MCF 10A (cell line): ENCODE measurements around the gene HACD1. TPM values are rescaled to one million over a fixed set of nuclear protein-coding genes. Genes with fewer than 3 reads are reported as not detected.
A peak's percentile ranks its signal among the peaks of the same experiment; 100 is the strongest.

Experiments used
- BruUV-seq: library from RNA; stranded (reverse); fragments of 400-500 nt; replicated peaks from 2 replicates; lab custom pipeline; 2021; lab: Mats Ljungman, UMichigan
- CTCF ChIA-PET: fragments of 300-600 bp; sonication (Branson Sonifier 250); formaldehyde crosslinking; extraction: SDS; loops from one replicate; lab custom pipeline; 2021; ENCODE audit warnings: antibody characterized with exemption, inconsistent platforms; lab: Yijun Ruan, JAX
- POLR2A ChIA-PET: fragments of 300-600, 350-650 bp; sonication (Branson Sonifier 250); formaldehyde crosslinking; extraction: SDS; loops from one replicate; lab custom pipeline; 2020; ENCODE audit warnings: antibody characterized with exemption, inconsistent platforms; lab: Yijun Ruan, JAX
- DNase-seq: peaks from one replicate; pipeline ENCODE4 v3.0.0-alpha.2; 2018; ENCODE audit not compliant: unreplicated experiment
- H3K27ac Mint-ChIP-seq: one replicate; pipeline ENCODE4 v1.8.0; 2022; ENCODE audit warnings: mild to moderate bottlenecking, low read depth, mixed read lengths; ENCODE audit not compliant: unreplicated experiment
- H3K27me3 Mint-ChIP-seq: one replicate; pipeline ENCODE4 v1.8.0; 2022; ENCODE audit warnings: mixed read lengths; ENCODE audit not compliant: insufficient read depth, unreplicated experiment
- H3K36me3 Mint-ChIP-seq: one replicate; pipeline ENCODE4 v1.8.0; 2022; ENCODE audit warnings: mild to moderate bottlenecking, moderate library complexity, mixed read lengths; ENCODE audit not compliant: insufficient read depth, unreplicated experiment
- H3K4me1 Mint-ChIP-seq: one replicate; pipeline ENCODE4 v1.8.0; 2022; ENCODE audit warnings: mixed read lengths; ENCODE audit not compliant: insufficient read depth, unreplicated experiment
- H3K4me3 Mint-ChIP-seq: one replicate; pipeline ENCODE4 v1.8.0; 2022; ENCODE audit warnings: mild to moderate bottlenecking, moderate library complexity, mixed read lengths; ENCODE audit not compliant: unreplicated experiment
- H3K9me3 Mint-ChIP-seq: one replicate; pipeline ENCODE4 v1.8.0; 2022; ENCODE audit warnings: mixed read lengths; ENCODE audit not compliant: unreplicated experiment
- intact Hi-C: fragments of 100-400 bp; cut with micrococcal nuclease; formaldehyde crosslinking; loops from 2 replicates; pipeline ENCODE4 v1.14.1; 2022
- total RNA-seq: library from RNA; stranded (reverse); gene quantifications from 2 replicates; pipeline ENCODE4 v1.2.3, GENCODE V29; 2022
- TF ChIP-seq, protein P1 (sequence below): fragments of 200-600 bp; IDR thresholded peaks from one replicate; pipeline ENCODE4 v1.8.0; 2022; ENCODE audit warnings: antibody characterized with exemption, mild to moderate bottlenecking; ENCODE audit not compliant: unreplicated experiment

HACD1 gene
- total RNA-seq, 1 experiment from 2014 or later = 34.2 TPM

DNA sequence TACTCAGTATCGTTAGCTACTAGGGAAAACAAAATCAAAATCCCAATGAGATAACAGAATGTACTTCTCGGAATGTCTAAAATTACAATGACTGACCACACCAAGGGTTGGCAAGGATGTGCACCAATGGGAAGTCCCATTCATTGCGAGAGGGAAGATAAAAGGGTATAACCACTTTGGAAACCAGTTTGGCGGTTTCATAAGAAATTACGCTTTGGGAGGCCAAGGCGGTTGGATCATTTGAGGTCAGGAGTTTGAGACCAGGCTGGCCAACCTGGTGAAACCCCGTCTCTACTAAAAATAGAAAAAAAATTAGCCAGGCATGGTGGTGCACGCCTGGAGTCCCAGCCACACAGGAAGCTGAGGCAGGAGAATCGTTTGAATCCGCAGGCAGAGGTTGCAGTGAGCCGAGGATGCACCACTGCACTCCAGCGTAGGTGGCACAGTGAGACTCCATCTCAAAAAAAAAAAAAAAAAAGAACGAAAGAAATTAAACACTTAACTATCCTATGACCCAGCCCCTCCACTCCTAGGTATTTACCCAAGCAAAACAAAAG is 7.6 kb downstream of the HACD1 start:
- POLR2A ChIA-PET = interaction anchor here (0.7 kb wide), 1 partner anchor 239 kb away, joined by 4 read pairs; no protein-coding TSS in a partner anchor
- Mint-ChIP-seq H3K27me3 (no peaks in the 10 kb centered on the region), H3K4me3 (no peak overlapping the region), H3K9me3 (no peaks in the 10 kb centered on the region), H3K4me1 (peaks cover 6% of the 10 kb centered on the region), H3K27ac (no peak overlapping the region), H3K36me3 (peaks cover 16% of the 10 kb centered on the region)
- CTCF ChIA-PET = interaction anchor here (0.6 to 3.8 kb wide), 10 partner anchors 9 to 630 kb away, joined by 3 to 39 read pairs (median 4); no protein-coding TSS in a partner anchor
- DNase-seq = no peak
- TF ChIP-seq, protein P1, sequence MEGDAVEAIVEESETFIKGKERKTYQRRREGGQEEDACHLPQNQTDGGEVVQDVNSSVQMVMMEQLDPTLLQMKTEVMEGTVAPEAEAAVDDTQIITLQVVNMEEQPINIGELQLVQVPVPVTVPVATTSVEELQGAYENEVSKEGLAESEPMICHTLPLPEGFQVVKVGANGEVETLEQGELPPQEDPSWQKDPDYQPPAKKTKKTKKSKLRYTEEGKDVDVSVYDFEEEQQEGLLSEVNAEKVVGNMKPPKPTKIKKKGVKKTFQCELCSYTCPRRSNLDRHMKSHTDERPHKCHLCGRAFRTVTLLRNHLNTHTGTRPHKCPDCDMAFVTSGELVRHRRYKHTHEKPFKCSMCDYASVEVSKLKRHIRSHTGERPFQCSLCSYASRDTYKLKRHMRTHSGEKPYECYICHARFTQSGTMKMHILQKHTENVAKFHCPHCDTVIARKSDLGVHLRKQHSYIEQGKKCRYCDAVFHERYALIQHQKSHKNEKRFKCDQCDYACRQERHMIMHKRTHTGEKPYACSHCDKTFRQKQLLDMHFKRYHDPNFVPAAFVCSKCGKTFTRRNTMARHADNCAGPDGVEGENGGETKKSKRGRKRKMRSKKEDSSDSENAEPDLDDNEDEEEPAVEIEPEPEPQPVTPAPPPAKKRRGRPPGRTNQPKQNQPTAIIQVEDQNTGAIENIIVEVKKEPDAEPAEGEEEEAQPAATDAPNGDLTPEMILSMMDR = no peak
- no TSS peak for BruUV-seq
- intact Hi-C loops = loop anchor here (5.0 kb wide), 2 partner anchors 628 to 703 kb away; no protein-coding TSS in a partner anchor

DNA sequence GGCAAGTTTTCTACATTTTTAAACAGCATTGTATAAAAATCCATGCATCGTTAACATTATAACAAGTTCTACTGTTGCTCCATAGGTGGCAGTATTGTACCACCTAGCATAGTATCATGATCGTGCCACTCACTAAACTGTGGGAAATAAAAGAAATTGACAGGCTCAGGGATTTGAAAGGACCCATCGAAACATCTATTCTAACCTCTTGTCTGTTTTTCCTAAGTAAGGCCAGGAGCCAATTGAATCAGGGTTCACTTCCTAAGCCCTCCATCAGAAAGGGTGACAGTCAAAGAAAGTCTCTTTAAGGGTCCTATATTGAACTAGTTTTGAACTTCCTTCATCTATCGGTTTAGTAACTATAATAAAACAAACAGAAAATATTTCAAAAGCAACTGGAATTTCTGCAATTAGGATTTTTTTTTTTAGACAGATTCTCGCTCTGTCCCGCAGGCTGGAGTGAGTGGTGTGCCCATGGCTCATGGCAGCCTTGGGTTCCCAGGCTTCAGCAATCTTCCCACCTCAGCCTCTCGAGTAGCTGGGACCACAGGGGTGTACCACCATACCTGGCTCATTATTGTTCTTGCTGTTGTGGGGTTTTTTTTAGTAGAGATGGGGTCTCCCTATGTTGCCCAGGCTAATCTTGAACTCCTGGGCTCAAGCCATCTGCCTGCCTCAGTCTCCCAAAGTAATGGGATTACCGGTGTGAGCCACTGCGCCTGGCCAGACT is 9.4 kb downstream of the HACD1 start:
- CTCF ChIA-PET = interaction anchor here (0.7 to 3.8 kb wide), 20 partner anchors 9 to 666 kb away, joined by 3 to 39 read pairs (median 5); partner anchors contain the start of genes HACD1 and MRC1
- Mint-ChIP-seq H3K36me3 (peaks cover 7% of the 10 kb centered on the region), H3K27ac (no peak overlapping the region), H3K4me1 (peaks cover 6% of the 10 kb centered on the region), H3K9me3 (no peaks in the 10 kb centered on the region), H3K4me3 (no peak overlapping the region), H3K27me3 (no peaks in the 10 kb centered on the region)
- BruUV-seq = no TSS peak
- TF ChIP-seq, protein P1 = peak; percentile 66
- intact Hi-C loops = loop anchor here (1.0 to 5.0 kb wide), 7 partner anchors 136 to 705 kb away; no protein-coding TSS in a partner anchor
- POLR2A ChIA-PET = no interaction called here
- DNase-seq = peak; percentile 70

DNA sequence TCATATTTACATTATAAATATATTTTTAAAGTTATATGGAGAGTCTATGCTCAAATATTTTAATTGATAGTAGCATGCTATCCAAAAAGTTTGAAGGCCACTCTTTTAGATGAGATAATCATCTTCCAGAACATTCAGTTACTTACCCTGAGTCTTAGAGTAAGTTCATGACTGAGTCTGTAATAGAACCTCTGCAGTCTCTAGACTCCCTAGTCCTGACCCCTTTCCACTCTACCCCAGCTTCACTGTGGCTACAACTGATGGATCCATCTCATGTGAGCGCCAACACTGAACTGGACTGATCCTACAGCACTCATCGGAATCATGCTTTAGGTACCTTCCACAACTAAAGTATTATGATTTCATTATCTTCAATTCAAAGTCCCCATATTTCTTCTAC is 10.1 kb downstream of the HACD1 start:
- no peak for DNase-seq
- peaks cover under 1% of the 10 kb centered on the region for H3K4me1 Mint-ChIP-seq
- H3K4me3 Mint-ChIP-seq = no peak overlapping the region
- TF ChIP-seq, protein P1 = no peak
- H3K36me3 Mint-ChIP-seq = no peaks in the 10 kb centered on the region
- ChIA-PET CTCF (interaction anchor here (0.6 to 2.2 kb wide), 15 partner anchors 9 to 577 kb away, joined by 3 to 20 read pairs (median 4); partner anchors contain the start of gene HACD1), POLR2A (interaction anchor here (0.8 to 1.3 kb wide), 2 partner anchors 9 to 36 kb away, joined by 3 to 5 read pairs; partner anchors contain the start of gene STAM)
- H3K27me3 Mint-ChIP-seq = no peaks in the 10 kb centered on the region
- no peak overlapping the region for H3K27ac Mint-ChIP-seq
- no peaks in the 10 kb centered on the region for H3K9me3 Mint-ChIP-seq
- BruUV-seq = no TSS peak
- intact Hi-C loops = loop anchor here (1.0 to 5.0 kb wide), 7 partner anchors 136 to 705 kb away; no protein-coding TSS in a partner anchor
